ENCODE results near the gene ARHGAP9.
A peak's percentile ranks its signal among the peaks of the same experiment; 100 is the strongest.

Gene ARHGAP9

GRCh38 chr12:57459055-57459749 is 20.5 kb downstream of the ARHGAP9 start (continued):
- 0 out of 2 replicates have a peak, but pooled peaks have one; percentile 56 for TF ChIP-seq ZNF391 (tag by site-specific recombination; IDR thresholded peaks at IDR 0.05; ENCODE audit: borderline replicate concordance, low read depth)
- no peak for TF ChIP-seq ZNF302 (tag by site-specific recombination; IDR thresholded peaks at IDR 0.05; ENCODE audit: low read depth)
- no peak for TF ChIP-seq ZNF169 (tag by site-specific recombination; IDR thresholded peaks at IDR 0.05)
- peak; percentile 96 for TF ChIP-seq KLF8 (tag by site-specific recombination; IDR thresholded peaks at IDR 0.05)
- peak; percentile 68 for TF ChIP-seq ZBTB48 (tag by site-specific recombination; IDR thresholded peaks at IDR 0.05)
- TF ChIP-seq ZNF280D (tag by site-specific recombination; IDR thresholded peaks at IDR 0.05) = no peak
- TF ChIP-seq KLF16 (tag by site-specific recombination; IDR thresholded peaks at IDR 0.05) = peak; percentile 6; the same call in 1 of the 2 replicates
- peak; percentile 73 for TF ChIP-seq KLF9 (tag by site-specific recombination; IDR thresholded peaks at IDR 0.05; ENCODE audit: low read depth)
- peak; percentile 66; the same call in 1 of the 2 replicates for TF ChIP-seq ZNF561 (tag by site-specific recombination; IDR thresholded peaks at IDR 0.05; ENCODE audit: borderline replicate concordance)
- peak; percentile 62 for TF ChIP-seq KLF10 (tag by site-specific recombination; IDR thresholded peaks at IDR 0.05)
- TF ChIP-seq IKZF3 (tag by site-specific recombination; IDR thresholded peaks at IDR 0.05) = peak; percentile 46
- TF ChIP-seq ZNF777 (tag by site-specific recombination; IDR thresholded peaks at IDR 0.05; ENCODE audit: borderline replicate concordance) = peak; percentile 43; the same call in 1 of the 2 replicates
- TF ChIP-seq CTCF (tag by site-specific recombination; IDR thresholded peaks at IDR 0.05) = peak; percentile 95
- TF ChIP-seq ZNF843 (tag by site-specific recombination; IDR thresholded peaks at IDR 0.05) = 0 out of 2 replicates have a peak, but pooled peaks have one; percentile 47
- TF ChIP-seq ZBTB44 (tag by site-specific recombination; IDR thresholded peaks at IDR 0.05) = peak; percentile 41; the same call in 1 of the 2 replicates
- peak; percentile 69; the same call in 1 of the 2 replicates for TF ChIP-seq MZF1 (tag by site-specific recombination; IDR thresholded peaks at IDR 0.05; ENCODE audit: borderline replicate concordance)
- peak; percentile 76 for TF ChIP-seq ZNF580 (tag by site-specific recombination; IDR thresholded peaks at IDR 0.05)
- TF ChIP-seq TCF7L2 (IDR thresholded peaks at IDR 0.05; ENCODE audit: borderline replicate concordance, low read depth, low read length) = no peak
- no peak; the same call in 1 of the 2 replicates for TF ChIP-seq BCL11B (tag by site-specific recombination; IDR thresholded peaks at IDR 0.05; ENCODE audit: low read depth)
- no peak; the same call in none of the 2 replicates for TF ChIP-seq KLF17 (tag by site-specific recombination; IDR thresholded peaks at IDR 0.05)
- no peak for TF ChIP-seq ZBTB26 (tag by site-specific recombination; optimal IDR thresholded peaks at IDR 0.05)
- no peak for TF ChIP-seq ZNF433 (tag by site-specific recombination; IDR thresholded peaks at IDR 0.05; ENCODE audit: low read depth)
- no peak for TF ChIP-seq ZNF707 (tag by site-specific recombination; IDR thresholded peaks at IDR 0.05)
- TF ChIP-seq ZNF114 (tag by site-specific recombination; IDR thresholded peaks at IDR 0.05) = no peak
- peak; percentile 64 for TF ChIP-seq ZNF76 (tag by site-specific recombination; IDR thresholded peaks at IDR 0.05; ENCODE audit: borderline replicate concordance, low read depth)
- TF ChIP-seq ZNF654 (tag by site-specific recombination; IDR thresholded peaks at IDR 0.05; ENCODE audit: low read depth) = peak; percentile 91

All from HEK293 (cell line).